Esophagus squamous epithelium (tissue), 4 donors: ENCODE data around the gene FAM89A.

Experiments
- POLR2A ChIP-seq, 4 donors: fragments of 450-650 bp; IDR thresholded peaks; one replicate each; pipeline ENCODE4 v1.6.1; 2017; ENCODE audit warnings: antibody characterized with exemption in 4 of 4, mild to moderate bottlenecking in 4 of 4, moderate library complexity in 3 of 4
- TF ChIP-seq, protein P1 (sequence below), 6 experiments: fragments of 450-650 bp in 4 of 6; fragments of 200-600 bp in 2 of 6; sonication (generic) in 2 of 6; IDR thresholded peaks; one replicate each; pipeline ENCODE4 v1.5.1; 2016 to 2019; ENCODE audit warnings: antibody characterized with exemption in 6 of 6, mild to moderate bottlenecking in 4 of 6, moderate library complexity in 4 of 6

DNA sequence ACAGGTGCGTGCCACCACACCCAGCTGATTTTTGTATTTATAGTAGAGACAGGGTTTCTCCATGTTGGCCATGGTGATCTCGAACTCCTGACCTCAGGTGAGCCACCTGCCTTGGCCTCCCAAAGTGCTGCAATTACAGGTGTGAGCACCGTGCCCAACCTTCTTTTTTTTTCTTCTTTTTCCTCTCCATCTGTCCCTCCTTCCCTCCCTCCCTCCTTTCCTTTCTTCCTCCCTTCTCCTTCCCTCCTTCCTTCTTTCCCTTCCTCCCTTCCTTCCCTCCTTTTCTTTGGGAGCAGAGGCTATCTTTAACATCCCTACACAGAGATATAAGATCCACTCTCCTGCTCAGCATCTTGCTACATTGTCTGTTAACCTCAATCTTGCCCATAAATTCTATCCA lies 24.4 kb upstream of the FAM89A start:
- TF ChIP-seq, protein P1, sequence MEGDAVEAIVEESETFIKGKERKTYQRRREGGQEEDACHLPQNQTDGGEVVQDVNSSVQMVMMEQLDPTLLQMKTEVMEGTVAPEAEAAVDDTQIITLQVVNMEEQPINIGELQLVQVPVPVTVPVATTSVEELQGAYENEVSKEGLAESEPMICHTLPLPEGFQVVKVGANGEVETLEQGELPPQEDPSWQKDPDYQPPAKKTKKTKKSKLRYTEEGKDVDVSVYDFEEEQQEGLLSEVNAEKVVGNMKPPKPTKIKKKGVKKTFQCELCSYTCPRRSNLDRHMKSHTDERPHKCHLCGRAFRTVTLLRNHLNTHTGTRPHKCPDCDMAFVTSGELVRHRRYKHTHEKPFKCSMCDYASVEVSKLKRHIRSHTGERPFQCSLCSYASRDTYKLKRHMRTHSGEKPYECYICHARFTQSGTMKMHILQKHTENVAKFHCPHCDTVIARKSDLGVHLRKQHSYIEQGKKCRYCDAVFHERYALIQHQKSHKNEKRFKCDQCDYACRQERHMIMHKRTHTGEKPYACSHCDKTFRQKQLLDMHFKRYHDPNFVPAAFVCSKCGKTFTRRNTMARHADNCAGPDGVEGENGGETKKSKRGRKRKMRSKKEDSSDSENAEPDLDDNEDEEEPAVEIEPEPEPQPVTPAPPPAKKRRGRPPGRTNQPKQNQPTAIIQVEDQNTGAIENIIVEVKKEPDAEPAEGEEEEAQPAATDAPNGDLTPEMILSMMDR (IDR thresholded peaks at IDR 0.05), result no peak
- TF ChIP-seq POLR2A (IDR thresholded peaks at IDR 0.05), result no peak
